ENCODE measurements around the gene ARHGEF28. TPM values are rescaled to one million over a fixed set of nuclear protein-coding genes. Genes with fewer than 3 reads are reported as not detected.

The ARHGEF28 gene
- total RNA-seq, 1 experiment from 2014 or later, result 1.7 TPM

DNA sequence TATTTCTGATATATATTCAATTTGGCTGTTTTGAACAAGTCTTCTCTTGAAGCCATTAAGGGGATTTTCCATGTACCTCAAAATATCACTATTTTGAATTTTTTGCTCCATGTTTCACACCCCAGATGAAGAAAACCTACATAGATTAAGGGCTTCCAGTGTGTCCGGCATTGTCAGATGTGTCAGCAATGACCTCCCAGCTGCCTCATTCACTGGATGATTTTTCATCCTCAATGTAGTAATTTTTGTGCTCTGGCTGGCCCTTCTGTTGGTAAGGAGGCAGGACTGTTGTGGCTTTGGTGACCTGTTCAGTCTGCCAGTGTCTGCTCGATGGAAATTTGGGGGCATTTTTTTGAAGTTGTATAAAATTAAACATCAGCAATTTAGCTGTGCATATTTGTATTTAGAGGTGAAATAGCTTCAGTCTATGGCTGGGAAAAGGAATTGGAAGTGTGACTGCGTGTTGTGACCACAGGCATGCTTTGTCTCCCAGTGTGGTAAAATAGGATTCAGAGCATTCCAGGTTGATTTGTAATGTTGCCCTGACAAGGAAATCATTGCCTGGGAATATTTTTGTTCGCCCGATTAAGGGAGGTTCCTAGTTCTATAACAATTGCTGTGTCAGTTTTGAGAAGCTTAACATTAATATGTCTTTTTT is 312.4 kb downstream of the ARHGEF28 start:
- DNase-seq (ENCODE audit: low spot score), result peak; percentile 94

DNA sequence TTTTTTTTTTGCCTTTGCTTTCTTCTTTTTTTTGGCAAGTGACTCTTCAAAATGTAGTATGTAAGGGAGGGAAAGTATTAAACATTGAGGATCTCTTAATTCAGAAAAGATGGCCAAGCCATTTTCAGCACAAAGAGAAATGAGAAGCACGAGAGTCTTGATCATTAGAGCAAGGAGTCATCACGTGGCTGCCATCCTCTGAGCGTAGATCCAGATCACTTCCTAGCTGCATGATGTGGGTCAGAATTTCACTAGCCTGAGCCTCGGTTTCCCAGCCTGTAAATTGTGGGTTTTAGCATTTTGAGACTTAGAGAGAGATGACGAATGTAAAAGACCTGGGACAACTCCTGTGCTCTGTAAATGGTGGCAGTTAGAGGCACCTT is 312.9 kb downstream of the ARHGEF28 start:
- peak; percentile 17 for DNase-seq (ENCODE audit: low spot score)

GRCh38 chr5:73939557-73939956 is 313.6 kb downstream of the ARHGEF28 start:
- DNase-seq (ENCODE audit: low spot score), result no peak

- DNase-seq (ENCODE audit: low spot score), result no peak
These were observed 314.0 kb downstream of the ARHGEF28 start for GRCh38 chr5:73940026-73940425.

GRCh38 chr5:73940801-73941200 is 314.8 kb downstream of the ARHGEF28 start:
- no peak for DNase-seq (ENCODE audit: low spot score)

- no peak for DNase-seq (ENCODE audit: low spot score)
These were observed 316.8 kb downstream of the ARHGEF28 start for GRCh38 chr5:73942783-73943182.

DNA sequence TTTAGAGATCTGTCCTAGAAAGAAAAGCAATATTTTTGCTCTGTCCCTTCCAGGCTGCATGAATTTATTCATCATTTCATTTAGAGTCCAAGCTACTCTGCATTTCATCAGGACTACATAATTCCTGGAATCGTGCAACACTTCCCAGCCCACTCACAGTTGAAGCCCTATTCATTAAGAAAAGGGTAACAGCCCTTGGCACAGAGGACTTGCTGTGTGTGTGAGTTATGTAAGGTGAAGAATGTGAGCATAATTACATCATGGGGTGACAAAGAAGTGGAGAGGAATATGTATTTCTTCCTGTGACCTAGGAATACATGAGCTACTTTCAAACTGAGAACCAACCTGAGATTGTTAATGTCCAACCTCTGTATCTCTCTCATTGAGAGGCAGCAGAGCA is 317.4 kb downstream of the ARHGEF28 start:
- DNase-seq (ENCODE audit: low spot score), result no peak

DNA sequence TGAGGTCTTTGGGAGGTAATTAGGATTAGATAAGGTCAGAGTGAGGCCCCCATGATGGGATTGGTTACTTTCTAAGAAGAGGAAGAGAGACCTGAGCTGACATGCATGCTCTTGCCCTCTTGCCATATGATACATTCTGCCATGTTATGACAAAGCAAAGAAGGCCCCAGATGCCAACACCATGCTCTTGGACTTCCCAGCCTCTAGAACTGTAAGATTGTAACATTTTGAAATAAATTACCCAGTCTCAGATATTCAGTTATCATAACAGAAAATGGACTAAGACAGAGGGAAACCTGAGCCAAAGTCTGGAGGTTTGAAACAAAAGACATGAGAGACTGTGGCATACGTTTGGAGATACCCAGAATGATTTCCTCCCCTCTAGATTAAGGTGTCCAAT is 318.6 kb downstream of the ARHGEF28 start:
- DNase-seq (ENCODE audit: low spot score), result no peak

DNA sequence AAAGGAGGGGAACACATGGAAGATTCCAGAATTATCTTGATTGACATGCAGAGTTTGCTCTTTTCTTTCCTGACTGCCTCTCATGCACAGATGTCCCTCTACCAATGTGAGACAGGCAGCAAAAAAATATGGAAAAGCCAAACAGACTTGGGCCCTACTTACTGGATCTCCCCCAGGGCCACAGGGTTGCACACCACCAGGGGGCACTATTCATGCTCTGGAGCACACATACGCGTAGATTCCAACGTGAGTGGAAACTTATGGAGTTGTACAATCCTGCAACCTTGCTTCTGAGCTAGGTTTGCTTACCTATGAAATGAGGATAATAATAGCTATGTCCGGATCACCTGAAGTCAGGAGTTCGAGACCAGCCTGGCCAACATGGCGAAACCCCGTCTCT is 319.5 kb downstream of the ARHGEF28 start:
- DNase-seq (ENCODE audit: low spot score), result no peak

- DNase-seq (ENCODE audit: low spot score), result no peak
These were observed 320.3 kb downstream of the ARHGEF28 start for GRCh38 chr5:73946278-73946677.

DNA sequence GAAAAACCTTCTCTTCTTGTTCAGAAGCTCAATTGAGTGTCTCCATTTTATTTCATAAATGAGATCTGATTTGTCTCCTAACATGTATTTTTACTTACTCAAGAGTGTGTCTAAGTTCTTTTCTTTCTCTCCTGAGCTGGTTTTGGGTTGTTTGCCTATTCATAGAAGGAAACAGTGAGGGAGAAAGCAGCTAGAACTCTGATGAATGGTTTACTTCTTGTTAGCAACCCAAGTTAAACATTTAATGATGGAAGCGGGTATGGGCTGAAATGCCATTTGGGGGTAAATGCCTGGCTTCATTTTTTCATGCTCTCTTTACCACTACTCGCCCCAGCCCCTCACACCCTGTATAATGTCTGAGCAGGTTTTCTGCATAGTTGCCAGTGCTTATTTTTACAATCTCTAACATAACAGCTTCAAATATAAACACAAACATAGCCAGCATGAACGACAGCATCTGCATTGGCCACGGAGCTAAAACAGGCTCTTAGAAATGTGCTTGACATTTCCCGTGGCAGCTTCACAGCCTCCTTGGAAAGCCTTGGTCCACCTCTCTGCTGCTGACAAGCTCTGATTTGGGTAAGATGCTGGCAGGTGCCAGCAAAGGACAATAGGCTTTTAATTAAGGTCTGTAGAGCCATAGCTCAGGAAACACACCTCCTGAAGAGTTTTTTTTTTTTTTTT is 321.1 kb downstream of the ARHGEF28 start:
- no peak for DNase-seq (ENCODE audit: low spot score)

DNA sequence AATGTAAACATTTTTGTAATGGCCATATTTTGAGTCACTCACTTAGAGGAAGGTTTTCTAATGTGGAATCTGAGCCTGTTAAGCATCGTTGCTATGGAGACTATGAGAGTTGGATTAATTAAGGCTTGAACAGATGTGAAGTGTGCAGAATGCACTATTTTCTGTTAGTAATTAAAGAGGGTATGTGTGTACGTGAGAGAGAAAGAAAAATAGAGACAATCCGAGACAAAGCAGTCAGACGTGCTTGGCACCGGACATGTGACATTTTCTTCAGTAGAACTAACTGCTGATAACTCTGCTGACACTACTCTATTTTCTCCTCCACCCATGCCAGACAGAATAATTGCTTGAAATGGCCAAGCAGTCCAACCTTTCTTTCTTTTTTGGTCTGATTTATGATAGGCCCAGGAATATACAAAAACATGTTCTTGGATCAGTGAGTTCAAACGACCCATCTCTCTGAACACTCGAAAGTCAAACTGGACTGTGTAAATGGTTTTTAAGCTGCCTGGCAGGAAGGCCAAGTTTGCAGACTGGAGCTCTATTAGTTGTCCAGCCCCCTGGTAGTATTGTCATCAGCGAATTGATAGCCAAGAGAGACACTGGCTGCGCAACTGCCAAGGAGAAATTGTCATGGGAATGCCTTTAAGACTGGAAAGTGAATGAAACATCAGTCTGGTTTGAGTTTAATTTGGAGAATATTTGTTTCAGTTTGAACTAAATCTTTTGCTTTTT is 322.1 kb downstream of the ARHGEF28 start:
- DNase-seq (ENCODE audit: low spot score), result no peak

DNA sequence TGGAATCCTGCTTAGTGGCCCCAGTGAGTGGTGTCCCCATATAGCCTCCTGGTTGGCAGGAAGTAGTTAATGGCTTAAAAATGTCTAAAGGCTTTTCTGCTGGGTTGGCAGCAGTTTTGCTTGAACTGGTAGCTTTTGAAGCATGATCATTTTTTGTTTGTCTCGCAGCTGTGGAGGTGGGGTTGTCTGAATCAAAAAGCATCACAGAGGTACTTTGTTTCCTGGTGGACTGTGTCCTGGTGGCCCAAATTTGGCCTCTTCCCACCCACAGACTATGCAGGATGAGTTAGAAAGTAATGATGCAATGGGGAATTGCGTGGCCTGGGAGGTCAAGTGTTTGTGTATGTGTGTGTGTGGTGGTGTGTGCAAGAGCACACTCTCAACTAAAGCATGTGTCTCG is 322.7 kb downstream of the ARHGEF28 start:
- peak; percentile 11 for DNase-seq (ENCODE audit: low spot score)

DNA sequence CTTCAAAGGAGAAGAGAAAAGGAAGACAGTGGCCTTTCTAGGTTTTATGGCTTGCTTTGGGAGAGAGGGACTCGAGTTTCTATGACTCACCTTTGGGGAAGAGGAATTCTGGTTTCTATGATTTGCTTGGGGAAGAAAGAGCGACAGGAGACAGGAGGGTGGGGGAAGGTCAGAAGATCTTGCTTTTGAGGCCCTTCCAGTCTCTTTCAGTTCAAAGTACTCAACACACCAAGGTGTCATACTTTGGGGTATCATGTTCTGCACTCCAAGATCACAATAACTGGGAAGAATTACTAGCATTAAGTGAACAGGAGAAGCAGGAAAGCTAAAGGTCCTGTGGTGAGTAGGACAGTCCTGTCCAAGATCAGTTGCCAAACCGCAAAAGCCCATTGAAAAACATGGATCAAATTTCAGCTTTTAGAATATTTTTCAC is 324.5 kb downstream of the ARHGEF28 start:
- DNase-seq (ENCODE audit: low spot score), result peak; percentile 19

GRCh38 chr5:73950912-73951430 is 325.0 kb downstream of the ARHGEF28 start:
- no peak for DNase-seq (ENCODE audit: low spot score)

DNA sequence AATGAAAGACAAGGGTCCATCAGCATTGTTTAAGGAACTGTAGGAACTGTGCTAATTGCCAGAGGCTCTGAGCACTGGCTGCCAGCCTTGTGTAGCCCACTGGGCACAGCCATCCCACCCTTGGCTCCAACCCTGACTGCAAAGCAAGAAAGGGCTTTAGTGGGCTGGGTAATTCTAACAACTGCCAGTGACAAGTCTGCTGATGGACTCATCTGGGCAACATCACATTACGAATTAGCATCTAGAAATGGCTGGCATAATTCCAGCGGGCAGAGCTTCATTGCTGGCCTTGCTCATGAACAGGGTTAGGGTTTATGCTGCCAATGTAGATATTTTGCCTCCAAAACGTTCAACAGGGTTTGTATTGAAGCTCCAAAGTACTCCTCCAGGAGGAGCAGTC is 326.9 kb downstream of the ARHGEF28 start:
- DNase-seq (ENCODE audit: low spot score), result no peak

GRCh38 chr5:73954381-73954780 is 328.4 kb downstream of the ARHGEF28 start:
- DNase-seq (ENCODE audit: low spot score), result no peak

DNA sequence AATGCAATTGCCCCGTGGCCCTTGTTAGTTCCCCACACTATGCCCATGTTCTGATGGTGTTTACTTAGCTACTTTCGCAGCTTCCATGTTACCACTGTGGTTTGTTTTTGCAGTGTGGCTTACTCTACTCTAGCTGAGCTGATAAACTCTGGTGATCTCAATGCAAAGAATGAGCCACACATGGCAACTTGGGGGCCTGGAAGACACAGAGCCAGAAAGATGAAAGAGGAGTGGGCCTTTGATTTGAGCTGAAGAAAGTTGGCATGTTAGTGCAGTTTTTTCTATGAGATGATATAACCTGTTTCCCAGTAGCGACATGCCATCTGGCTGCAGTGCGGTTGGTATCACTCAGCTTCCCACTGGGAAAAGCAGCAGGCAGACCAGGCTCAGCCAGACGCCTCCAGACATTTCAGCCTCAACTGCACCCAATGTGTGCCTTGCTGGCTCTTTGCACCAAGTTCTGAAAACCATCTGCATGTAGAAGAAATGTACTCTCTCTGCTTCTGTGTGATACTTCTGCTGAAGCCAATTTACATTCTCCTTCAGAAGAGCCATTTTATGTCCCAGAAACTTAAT is 329.4 kb downstream of the ARHGEF28 start:
- DNase-seq (ENCODE audit: low spot score), result no peak

DNA sequence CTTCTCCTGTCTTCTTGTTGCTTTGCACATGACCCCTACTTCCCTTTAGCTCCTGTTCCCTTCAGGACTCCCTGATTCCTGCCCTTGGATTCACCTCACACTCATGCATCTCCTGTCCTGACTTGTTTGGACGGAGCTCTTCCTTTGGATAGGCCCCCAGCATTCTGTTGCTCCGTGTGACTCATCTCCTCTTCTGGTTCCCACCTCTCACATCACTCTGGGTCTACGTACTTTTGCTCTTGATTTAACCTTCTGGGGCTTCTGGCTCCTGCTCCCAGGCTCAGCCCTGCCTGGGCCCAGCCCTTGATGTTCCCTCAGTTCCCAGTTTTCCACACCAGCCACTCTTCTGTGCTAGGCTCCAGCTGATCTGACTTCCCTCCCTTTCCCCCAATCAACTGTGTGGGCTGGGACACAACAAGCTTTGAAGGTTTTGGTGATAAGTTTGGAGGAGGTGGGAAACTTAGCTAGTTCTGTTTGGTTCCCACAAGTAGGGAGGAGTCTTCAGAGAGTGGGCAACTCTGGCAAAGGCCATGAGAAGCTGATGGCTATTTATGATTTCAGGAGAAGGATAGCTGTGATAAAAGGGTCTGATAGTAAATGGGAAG is 331.5 kb downstream of the ARHGEF28 start:
- DNase-seq (ENCODE audit: low spot score), result no peak

- no peak for DNase-seq (ENCODE audit: low spot score)
These were observed 332.0 kb downstream of the ARHGEF28 start for GRCh38 chr5:73958037-73958436.

- no peak for DNase-seq (ENCODE audit: low spot score)
These were observed 334.0 kb downstream of the ARHGEF28 start for GRCh38 chr5:73960023-73960422.

DNA sequence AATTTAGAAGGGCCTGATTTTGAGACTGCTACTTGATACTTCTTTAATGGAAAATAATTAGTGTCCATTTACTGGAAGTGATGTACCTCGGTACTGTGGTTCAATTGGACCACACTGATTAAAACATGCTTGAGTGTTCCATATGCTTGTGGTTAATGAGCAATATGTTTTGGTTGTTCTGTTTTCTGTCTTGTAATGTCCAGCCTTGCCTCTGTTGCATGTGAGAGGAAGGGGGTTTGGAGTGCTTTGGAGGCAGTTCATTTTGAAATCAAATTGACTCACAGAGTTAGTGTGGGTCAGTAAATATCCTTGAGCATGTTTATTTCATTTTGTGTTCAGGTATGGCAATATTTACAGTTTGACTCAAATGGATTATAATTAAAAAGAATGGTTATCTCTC is 334.4 kb downstream of the ARHGEF28 start:
- no peak for DNase-seq (ENCODE audit: low spot score)
